ENCODE results near the gene CYP26B1. TPM values are rescaled to one million over a fixed set of nuclear protein-coding genes. Genes with fewer than 3 reads are reported as not detected.
A peak's percentile ranks its signal among the peaks of the same experiment; 100 is the strongest.

The CYP26B1 gene
- total RNA-seq, 2 donors from 2014 or later, result 0.52 to 4.9 TPM

DNA sequence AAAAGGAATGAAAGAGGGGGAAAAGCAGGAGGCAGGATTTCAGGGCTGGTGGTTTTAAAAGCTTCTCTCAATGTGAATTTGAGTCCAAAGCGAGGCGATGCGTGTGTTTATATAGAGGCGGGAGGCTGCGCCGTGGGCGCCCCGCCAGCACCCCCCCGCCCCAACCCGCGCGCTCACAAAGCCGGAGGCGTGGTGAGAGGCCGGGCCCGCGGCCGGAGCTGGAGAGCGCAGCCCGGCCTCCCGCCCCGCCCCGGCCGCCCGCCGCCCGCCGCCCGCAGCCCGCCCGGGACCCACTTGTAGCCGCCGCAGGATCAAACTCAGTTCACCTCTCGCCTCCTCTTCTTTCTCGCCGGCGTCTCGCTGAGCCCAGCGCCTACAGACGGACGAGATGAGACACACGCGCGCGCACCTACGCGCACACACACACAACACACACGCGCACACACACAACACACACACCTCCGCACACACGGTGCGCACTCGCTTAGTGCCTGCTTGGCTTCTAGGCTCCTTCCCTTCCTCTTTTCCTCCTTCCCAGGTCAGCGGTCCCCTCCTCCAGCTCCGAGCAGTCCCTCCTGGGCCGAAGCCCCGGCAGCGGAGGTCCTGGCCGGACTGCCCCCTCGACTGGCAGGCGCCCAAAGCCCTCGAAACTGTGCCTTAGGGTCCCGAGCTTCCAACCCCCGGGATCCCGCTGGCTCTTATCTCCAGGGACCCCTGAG lies 1.3 kb upstream of the CYP26B1 start:
- H3K4me1 ChIP-seq, result peaks cover 48% of the 10 kb centered on the region
- no peak overlapping the region for H3K4me3 ChIP-seq
- H3K36me3 ChIP-seq (replicated peaks in 1 of 2; ENCODE audit: insufficient read depth in 1 of 2, low read depth in 2 of 2), result no peaks in the 10 kb centered on the region
- H3K27me3 ChIP-seq, result peaks cover 0 to 50% of the 10 kb centered on the region in 2 donors
- WGBS, 2 donors, result 1% methylated on average over 25 to 64 of the region's 65 CpGs
- ATAC-seq, result no peak
- intact Hi-C loops (cut with DNase I), result no loop called here
- no peak overlapping the region for H3K27ac ChIP-seq
- peak in 3 of 4 donors; percentile 27 to 53 (median 30) for DNase-seq
- H3K9me3 ChIP-seq, result peaks cover 0 to 8% (median 0%) of the 10 kb centered on the region in 3 donors
- no peak for TF ChIP-seq POLR2A (IDR thresholded peaks at IDR 0.05)
- TF ChIP-seq, protein P1, sequence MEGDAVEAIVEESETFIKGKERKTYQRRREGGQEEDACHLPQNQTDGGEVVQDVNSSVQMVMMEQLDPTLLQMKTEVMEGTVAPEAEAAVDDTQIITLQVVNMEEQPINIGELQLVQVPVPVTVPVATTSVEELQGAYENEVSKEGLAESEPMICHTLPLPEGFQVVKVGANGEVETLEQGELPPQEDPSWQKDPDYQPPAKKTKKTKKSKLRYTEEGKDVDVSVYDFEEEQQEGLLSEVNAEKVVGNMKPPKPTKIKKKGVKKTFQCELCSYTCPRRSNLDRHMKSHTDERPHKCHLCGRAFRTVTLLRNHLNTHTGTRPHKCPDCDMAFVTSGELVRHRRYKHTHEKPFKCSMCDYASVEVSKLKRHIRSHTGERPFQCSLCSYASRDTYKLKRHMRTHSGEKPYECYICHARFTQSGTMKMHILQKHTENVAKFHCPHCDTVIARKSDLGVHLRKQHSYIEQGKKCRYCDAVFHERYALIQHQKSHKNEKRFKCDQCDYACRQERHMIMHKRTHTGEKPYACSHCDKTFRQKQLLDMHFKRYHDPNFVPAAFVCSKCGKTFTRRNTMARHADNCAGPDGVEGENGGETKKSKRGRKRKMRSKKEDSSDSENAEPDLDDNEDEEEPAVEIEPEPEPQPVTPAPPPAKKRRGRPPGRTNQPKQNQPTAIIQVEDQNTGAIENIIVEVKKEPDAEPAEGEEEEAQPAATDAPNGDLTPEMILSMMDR (IDR thresholded peaks at IDR 0.05), result no peak

DNA sequence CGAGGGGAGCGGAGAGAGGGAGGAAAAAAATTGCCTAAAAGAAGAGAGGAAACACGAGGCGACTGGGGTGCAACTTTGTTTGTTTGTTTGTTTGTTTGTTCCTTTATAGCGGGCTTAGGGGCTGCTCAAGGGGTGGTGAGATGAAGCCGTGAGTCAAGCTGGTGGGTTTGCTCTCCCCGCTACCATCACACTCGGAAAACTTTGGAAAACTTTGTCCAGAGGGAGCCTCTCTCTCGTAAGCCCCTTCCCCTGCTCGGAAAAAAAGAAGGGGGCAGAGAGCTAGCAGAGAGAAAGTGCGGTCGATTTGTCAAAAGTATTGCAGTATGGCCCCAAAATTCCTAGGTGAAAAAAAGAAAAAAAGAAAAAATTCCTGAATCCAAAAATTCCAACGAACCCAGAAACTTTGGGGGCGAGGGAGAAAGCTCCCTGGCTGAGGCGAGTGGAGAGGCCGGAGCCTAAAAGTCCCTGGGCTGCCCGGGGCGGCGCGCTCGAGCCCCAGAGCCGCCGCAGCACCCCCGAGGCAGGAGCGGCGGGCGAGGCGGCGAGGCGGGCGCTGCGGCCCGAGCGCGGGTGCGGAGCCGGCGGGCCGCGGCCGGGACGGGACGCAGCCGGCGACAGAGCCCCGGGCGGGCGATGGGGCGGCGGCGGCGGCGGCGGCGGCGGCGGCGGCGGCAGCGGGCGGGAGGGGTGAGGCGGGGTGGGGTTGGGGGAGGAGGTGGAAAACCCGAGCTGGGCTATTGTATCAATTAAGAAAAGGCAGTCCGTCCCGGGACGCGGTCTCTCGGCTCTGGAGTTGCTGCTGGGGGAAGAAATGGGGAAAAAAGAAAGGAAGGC lies 558 bp upstream of the CYP26B1 start:
- H3K27ac ChIP-seq, result no peak overlapping the region
- intact Hi-C loops (cut with DNase I), result no loop called here
- H3K27me3 ChIP-seq, result peaks cover 0 to 51% of the 10 kb centered on the region in 2 donors
- peaks cover 56% of the 10 kb centered on the region for H3K4me1 ChIP-seq
- 2 to 3% methylated on average over 45 to 47 of the region's 68 CpGs for WGBS, 2 donors
- peak in 3 of 4 donors; percentile 5 to 10 (median 8) for DNase-seq
- peaks cover 0 to 8% (median 0%) of the 10 kb centered on the region in 3 donors for H3K9me3 ChIP-seq
- ATAC-seq, result no peak
- H3K4me3 ChIP-seq, result no peak overlapping the region
- no peaks in the 10 kb centered on the region for H3K36me3 ChIP-seq (replicated peaks in 1 of 2; ENCODE audit: insufficient read depth in 1 of 2, low read depth in 2 of 2)
- TF ChIP-seq POLR2A (IDR thresholded peaks at IDR 0.05), result no peak
- TF ChIP-seq, protein P1 (IDR thresholded peaks at IDR 0.05), result no peak

DNA sequence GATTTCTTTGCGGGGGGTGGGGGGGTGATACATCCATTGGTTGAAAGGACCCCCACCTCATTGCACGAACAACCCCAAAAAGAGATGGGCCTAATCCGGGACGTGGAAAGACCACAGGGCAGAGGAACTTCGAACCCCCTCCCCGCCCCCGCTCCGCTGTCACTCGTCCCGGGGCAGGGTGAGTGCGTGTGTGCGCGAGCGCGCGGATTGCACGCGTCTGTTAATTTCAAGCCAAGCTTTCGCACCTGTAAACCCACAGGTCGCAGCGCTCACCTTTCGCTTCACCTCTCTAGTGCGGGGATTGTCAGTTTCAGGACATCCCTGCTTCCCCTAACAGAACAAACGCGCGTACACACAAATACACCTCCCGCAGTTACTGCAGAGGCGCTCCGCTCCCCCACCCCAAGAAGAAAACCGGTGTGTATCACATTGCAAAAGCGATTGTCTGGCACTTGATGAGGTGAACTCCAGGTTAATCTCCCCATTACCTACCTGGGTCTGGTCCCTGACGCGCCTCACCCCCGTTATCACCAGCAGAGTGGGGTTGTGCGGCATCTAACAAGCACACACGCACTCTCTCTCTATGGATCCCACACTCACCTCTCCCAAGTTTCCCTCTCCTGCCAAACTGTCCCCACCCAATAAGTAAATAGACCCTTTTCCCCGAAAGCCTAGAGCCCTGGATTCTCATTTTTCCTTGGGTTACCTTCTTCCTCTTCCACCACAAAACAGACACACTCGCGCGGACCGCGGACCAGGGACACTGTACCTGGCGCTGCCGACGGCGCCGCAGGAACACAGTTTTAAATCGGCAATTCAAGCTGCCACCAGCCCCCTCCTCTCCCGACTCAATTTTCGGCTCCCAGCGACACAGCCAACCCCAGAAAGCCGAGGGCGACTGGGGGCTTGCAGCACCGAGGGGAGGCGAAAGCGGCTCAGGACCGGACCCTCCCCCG lies 1.0 kb downstream of the CYP26B1 start:
- Histone ChIP-seq H3K27me3 (peaks cover 0 to 51% of the 10 kb centered on the region in 2 donors), H3K4me3 (no peak overlapping the region), H3K4me1 (peaks cover 61% of the 10 kb centered on the region), H3K27ac (no peak overlapping the region), H3K36me3 (replicated peaks in 1 of 2; ENCODE audit: insufficient read depth in 1 of 2, low read depth in 2 of 2) (no peaks in the 10 kb centered on the region), H3K9me3 (peaks cover 0 to 8% (median 0%) of the 10 kb centered on the region in 3 donors)
- DNase-seq (peak; percentile 1 to 11 (median 6)), ATAC-seq (no peak)
- no peak for TF ChIP-seq POLR2A (IDR thresholded peaks at IDR 0.05)
- TF ChIP-seq, protein P1 (IDR thresholded peaks at IDR 0.05), result no peak
- intact Hi-C loops (cut with DNase I), result no loop called here
- whole genome bisulfite sequencing, 2 donors, result 9 to 12% methylated on average over 48 to 58 of the region's 58 CpGs

DNA sequence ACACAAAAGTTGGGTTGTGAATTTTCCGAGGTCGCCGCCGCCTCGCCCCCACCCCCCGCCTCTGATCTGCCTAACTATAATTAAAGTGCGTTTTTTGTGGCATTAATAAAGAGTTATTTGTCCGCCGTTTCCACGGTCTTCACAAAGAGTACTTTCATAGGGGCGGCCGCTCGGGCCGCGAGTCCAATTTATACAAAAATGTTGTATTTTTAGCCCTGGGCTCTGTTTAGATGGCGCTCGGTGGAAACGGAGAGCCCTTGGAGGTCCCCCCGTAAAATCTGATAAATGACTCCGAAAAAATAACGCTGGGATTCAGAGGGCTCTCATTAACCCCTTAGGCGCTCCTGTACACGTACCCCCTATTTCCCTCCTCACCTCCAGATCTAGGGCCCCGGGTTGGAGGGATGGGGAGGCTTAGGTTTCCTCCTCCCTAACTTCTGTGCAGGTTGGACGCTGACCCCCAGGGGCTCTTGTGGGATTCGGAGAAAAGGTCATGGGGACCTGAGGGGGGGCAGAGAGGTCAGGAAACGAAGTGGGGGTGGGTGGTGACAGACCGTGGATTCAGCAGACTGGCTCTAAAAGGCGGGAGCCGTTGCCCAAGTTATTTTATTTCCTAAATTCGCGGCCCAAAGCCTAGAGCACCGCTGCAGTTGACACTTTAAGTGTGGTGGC lies 1.9 kb downstream of the CYP26B1 start:
- peaks cover 0 to 51% of the 10 kb centered on the region in 2 donors for H3K27me3 ChIP-seq
- H3K4me1 ChIP-seq, result peaks cover 61% of the 10 kb centered on the region
- H3K4me3 ChIP-seq, result no peak overlapping the region
- TF ChIP-seq, protein P1 (IDR thresholded peaks at IDR 0.05), result no peak
- no peak for TF ChIP-seq POLR2A (IDR thresholded peaks at IDR 0.05)
- DNase-seq, result peak in 3 of 4 donors; percentile 2 to 8 (median 3)
- no peak overlapping the region for H3K27ac ChIP-seq
- intact Hi-C loops (cut with DNase I), result no loop called here
- H3K36me3 ChIP-seq (replicated peaks in 1 of 2; ENCODE audit: insufficient read depth in 1 of 2, low read depth in 2 of 2), result no peaks in the 10 kb centered on the region
- 2 to 6% methylated on average over 33 of the region's 33 CpGs for WGBS, 2 donors
- H3K9me3 ChIP-seq, result peaks cover 0 to 8% (median 0%) of the 10 kb centered on the region in 3 donors
- ATAC-seq, result no peak

All from body of pancreas (tissue), 4 donors.